Measurements from ENCODE around the gene DCTD.

GRCh38 chr4:182862921-182863320, 54.3 kb downstream of the DCTD start:
- TF ChIP-seq POLR2AphosphoS5 (IDR thresholded peaks at IDR 0.05) (no peak), CTCF (IDR thresholded peaks at IDR 0.05 in 8 of 11, conservative IDR thresholded peaks at IDR 0.05 in 3 of 11) (no peak), POLR2A (IDR thresholded peaks at IDR 0.05) (no peak)
